ENCODE data around the gene ALLC. TPM values are rescaled to one million over a fixed set of nuclear protein-coding genes. Genes with fewer than 3 reads are reported as not detected.

The ALLC gene
- total RNA-seq, 2 donors from 2014 or later, result 5.2 TPM; not detected in 1

DNA sequence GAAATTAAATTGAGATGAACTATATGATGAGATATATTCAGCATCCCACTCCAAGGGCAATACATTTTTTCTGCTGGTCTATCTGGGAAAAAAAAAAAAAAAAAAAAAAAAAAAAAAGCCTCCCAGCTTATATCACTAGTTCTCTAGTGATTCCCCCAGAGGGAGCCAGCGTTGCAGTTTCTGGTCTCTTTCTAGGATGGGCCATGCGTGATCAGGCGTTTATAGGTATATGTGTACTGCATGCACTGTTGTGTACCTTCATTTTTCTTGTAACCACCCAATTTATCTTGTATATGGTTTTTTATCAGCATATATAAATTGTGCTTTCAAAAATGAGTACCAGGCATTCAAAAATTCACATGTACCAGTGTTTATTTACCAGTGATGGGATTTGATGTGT lies 80.5 kb downstream of the ALLC start:
- intact Hi-C loops (cut with DNase I), result no loop called here
- no peak for TF ChIP-seq POLR2AphosphoS5 (IDR thresholded peaks at IDR 0.05)
- no peak for TF ChIP-seq POLR2A (IDR thresholded peaks at IDR 0.05)
- TF ChIP-seq CTCF (IDR thresholded peaks at IDR 0.05), result no peak

GRCh38 chr2:3739313-3739712 lies 81.3 kb downstream of the ALLC start:
- Histone ChIP-seq H3K4me3 (no peak overlapping the region), H3K36me3 (no peaks in the 10 kb centered on the region), H3K4me1 (replicated peaks) (no peaks in the 10 kb centered on the region), H3K27ac (no peak overlapping the region), H3K9me3 (no peaks in the 10 kb centered on the region), H3K27me3 (replicated peaks; ENCODE audit: insufficient read depth) (no peaks in the 10 kb centered on the region)
- no peak for DNase-seq (ENCODE audit: low spot score)
- intact Hi-C loops (cut with DNase I), result no loop called here
- 93% methylated on average over 19 of the region's 19 CpGs for WGBS
- TF ChIP-seq POLR2AphosphoS5 (IDR thresholded peaks at IDR 0.05) (no peak), POLR2A (IDR thresholded peaks at IDR 0.05) (no peak), CTCF (IDR thresholded peaks at IDR 0.05) (no peak)

More for the DNA sequence above, 80.5 kb downstream of the ALLC start:
- H3K27me3 ChIP-seq (replicated peaks; ENCODE audit: insufficient read depth), result no peaks in the 10 kb centered on the region
- no peak for DNase-seq (ENCODE audit: low spot score)
- H3K27ac ChIP-seq, result no peak overlapping the region
- 51% methylated on average over 3 of the region's 3 CpGs for WGBS
- H3K4me3 ChIP-seq, result no peak overlapping the region
- no peaks in the 10 kb centered on the region for H3K4me1 ChIP-seq (replicated peaks)
- H3K36me3 ChIP-seq, result no peaks in the 10 kb centered on the region
- H3K9me3 ChIP-seq, result no peaks in the 10 kb centered on the region

DNA sequence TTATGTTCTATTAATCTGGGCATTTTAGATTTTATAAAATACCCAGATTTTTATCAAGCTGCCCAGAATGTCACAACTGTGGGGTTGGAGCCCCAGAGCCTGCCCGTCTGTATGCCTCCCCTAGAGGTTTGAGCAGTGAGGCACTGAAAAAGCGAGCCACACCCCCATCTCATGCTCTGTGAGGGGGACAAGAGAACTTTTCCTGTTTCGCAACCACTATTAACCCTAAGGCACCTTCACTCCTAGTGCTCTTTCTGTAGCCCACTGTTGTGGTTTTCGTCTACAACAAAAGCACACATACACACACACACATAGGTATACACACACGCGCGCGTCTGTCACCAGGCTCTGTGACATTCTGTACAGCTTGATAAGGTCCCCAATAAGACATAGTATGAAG lies 83.4 kb downstream of the ALLC start:
- TF ChIP-seq POLR2AphosphoS5 (IDR thresholded peaks at IDR 0.05), result no peak
- intact Hi-C loops (cut with DNase I), result no loop called here
- no peaks in the 10 kb centered on the region for H3K4me1 ChIP-seq (replicated peaks)
- no peaks in the 10 kb centered on the region for H3K9me3 ChIP-seq
- no peak overlapping the region for H3K4me3 ChIP-seq
- H3K27ac ChIP-seq, result no peak overlapping the region
- no peaks in the 10 kb centered on the region for H3K36me3 ChIP-seq
- no peak for DNase-seq (ENCODE audit: low spot score)
- no peaks in the 10 kb centered on the region for H3K27me3 ChIP-seq (replicated peaks; ENCODE audit: insufficient read depth)
- WGBS, result 87% methylated on average over 8 of the region's 8 CpGs

DNA sequence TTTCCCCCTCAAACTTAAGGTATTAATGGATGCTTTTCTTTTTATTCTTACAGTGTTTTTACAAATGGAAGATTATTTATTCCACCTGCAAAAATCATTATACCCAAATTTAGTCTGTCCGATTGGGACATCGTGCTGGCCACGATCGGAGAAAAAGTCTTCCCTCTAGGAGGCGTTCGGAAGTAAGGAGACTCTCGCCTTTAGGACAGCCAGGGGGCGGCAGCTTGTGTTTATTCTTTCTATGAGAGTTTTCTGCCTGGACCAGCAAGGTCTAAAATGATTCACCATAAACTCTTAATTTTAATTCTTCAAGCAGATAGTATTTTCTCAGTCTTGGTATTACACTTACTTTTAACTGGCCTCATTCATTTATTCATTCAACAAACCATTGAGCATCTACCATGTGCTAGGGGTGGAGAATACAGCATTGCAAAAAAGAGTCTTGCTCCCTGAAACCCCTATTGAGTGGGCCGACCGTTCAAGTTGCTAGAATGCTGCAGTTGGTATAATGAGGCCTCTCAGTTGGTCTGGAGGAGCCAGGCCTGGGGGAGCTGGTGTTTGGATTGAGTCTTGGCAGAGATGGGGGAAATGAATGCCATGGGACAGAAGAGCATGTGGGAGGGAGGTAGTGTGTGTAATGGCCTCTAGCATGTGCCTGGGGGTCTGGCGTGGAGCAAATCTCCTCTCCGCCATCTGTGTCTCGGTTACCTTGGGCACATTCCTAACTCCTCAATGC lies 84.0 kb downstream of the ALLC start:
- no peak for DNase-seq (ENCODE audit: low spot score)
- intact Hi-C loops (cut with DNase I), result no loop called here
- no peak overlapping the region for H3K27ac ChIP-seq
- no peaks in the 10 kb centered on the region for H3K27me3 ChIP-seq (replicated peaks; ENCODE audit: insufficient read depth)
- no peaks in the 10 kb centered on the region for H3K4me1 ChIP-seq (replicated peaks)
- H3K4me3 ChIP-seq, result no peak overlapping the region
- no peaks in the 10 kb centered on the region for H3K9me3 ChIP-seq
- TF ChIP-seq POLR2A (IDR thresholded peaks at IDR 0.05) (no peak), POLR2AphosphoS5 (IDR thresholded peaks at IDR 0.05) (no peak), CTCF (IDR thresholded peaks at IDR 0.05) (no peak)
- 94% methylated on average over 13 of the region's 13 CpGs for WGBS
- no peaks in the 10 kb centered on the region for H3K36me3 ChIP-seq

GRCh38 chr2:3742743-3743508 lies 84.9 kb downstream of the ALLC start:
- no peak overlapping the region for H3K27ac ChIP-seq
- H3K4me3 ChIP-seq, result no peak overlapping the region
- 86% methylated on average over 5 of the region's 5 CpGs for WGBS
- DNase-seq (ENCODE audit: low spot score), result no peak
- H3K36me3 ChIP-seq, result no peaks in the 10 kb centered on the region
- no peaks in the 10 kb centered on the region for H3K27me3 ChIP-seq (replicated peaks; ENCODE audit: insufficient read depth)
- no peaks in the 10 kb centered on the region for H3K9me3 ChIP-seq
- TF ChIP-seq POLR2A (IDR thresholded peaks at IDR 0.05) (no peak), CTCF (IDR thresholded peaks at IDR 0.05) (no peak)
- intact Hi-C loops (cut with DNase I), result no loop called here
- no peaks in the 10 kb centered on the region for H3K4me1 ChIP-seq (replicated peaks)

All from prostate gland (tissue), 2 donors.